ENCODE data around the gene DLEC1.

DLEC1 gene

DNA sequence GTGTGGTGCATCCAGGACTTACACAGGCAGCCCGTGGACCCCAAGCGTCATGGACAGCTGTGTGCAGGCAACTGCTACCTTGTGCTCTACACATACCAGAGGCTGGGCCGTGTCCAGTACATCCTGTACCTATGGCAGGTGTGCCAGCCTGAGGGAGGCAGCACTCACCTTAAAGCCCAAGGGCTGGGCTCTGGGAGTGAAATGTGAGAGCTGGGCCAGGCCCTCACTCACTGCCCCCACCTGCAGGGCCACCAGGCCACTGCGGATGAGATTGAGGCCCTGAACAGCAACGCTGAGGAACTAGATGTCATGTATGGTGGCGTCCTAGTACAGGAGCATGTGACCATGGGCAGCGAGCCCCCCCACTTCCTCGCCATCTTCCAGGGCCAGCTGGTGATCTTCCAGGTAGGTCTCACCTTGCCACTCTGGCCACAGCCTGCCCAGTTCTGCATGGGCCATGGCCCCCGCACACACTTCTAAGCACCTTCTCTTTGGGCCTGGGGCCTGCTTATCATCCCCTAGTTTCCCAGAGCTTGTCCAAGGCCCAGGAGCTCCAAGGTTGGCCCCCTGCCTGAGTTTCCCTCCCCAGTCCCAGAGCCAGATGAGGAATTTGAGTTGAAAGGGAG is 37.4 kb upstream of the DLEC1 start:
- peak; percentile 30 for DNase-seq (ENCODE audit: low spot score)

DNA sequence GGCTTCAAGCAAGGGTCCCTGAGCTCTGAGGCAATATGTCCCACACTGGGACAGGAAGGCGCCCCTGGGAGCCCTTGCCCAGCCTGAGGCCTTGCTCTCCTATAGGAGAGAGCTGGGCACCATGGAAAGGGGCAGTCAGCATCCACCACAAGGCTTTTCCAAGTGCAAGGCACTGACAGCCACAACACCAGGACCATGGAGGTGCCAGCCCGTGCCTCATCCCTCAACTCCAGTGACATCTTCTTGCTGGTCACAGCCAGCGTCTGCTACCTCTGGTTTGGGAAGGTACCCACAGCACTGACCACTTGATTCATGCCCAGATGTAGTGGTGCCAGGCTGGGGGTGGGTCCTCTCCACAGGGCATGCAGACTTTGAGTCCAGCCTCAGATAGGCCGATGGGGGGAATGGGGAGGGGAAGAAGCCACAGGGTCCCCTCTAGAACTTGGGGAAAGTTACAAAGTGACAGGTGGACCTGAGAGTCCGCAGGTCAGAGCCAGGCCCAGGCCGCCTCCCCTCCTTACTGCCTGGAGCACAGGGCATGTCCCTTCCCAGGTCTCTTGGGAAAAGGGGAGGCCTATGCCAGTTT is 36.6 kb upstream of the DLEC1 start:
- DNase-seq (ENCODE audit: low spot score) = no peak

DNA sequence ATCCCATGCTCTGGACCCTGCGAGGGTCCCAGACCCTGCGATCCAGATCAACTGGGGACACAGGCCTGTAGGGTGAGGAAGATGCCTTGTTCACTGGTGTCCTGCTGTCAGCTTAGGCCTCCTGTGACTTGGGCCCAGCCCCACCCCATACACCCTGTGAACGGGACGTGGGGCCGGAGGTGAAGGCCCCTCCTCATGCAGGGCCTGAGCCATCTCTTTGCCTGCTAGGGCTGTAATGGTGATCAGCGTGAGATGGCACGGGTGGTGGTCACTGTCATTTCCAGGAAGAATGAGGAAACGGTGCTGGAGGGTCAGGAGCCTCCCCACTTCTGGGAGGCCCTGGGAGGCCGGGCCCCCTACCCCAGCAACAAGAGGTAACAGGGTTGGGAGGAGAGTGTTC is 36.1 kb upstream of the DLEC1 start:
- no peak for DNase-seq (ENCODE audit: low spot score)

DNA sequence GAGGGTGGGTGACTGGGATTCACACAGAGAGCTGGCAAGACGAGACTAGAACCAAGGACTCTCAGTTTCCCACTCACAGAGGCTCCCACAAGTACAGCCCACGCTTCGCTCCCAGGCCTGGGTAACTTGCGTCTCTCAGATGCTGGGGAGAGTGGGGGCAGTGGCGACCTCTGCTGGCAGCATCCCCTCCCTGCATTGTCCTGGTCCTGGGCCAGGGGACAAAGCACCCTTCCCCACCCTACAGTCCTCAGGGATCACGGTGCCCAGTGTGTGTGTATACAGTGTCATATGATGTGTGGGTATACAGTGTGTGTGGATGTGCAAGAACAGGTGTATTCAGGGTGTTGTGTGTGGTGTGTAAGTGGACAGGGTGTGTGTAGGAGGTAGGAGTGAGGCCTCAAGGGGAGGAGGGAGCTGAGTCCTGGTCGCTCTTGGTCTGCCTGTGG is 35.6 kb upstream of the DLEC1 start:
- DNase-seq (ENCODE audit: low spot score) = peak; percentile 30

DNA sequence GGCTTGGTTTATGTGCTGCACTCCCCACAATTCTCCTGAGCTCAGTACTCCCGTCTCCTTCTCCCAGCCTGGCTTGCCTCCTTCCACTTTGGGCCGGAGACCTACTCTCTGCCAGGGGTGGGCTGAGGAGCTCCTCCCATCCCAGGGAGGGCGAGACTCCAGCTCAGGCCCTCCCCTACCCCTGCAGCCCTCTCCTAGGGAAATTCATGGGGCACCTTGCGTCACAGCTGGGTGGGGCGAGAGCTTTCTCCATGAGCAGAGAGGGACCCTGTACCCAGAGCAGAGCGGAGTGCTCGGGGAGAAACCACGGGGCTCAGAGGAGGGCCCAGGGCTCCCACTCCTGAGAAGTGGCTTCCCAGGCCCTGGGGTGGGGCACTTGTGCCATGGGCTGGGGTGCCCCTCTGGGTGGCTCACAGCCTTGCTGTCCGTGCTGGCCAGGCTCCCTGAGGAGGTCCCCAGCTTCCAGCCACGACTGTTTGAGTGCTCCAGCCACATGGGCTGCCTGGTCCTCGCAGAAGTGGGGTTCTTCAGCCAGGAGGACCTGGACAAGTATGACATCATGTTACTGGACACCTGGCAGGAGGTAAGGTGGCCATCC is 35.1 kb upstream of the DLEC1 start:
- no peak for DNase-seq (ENCODE audit: low spot score)

DNA sequence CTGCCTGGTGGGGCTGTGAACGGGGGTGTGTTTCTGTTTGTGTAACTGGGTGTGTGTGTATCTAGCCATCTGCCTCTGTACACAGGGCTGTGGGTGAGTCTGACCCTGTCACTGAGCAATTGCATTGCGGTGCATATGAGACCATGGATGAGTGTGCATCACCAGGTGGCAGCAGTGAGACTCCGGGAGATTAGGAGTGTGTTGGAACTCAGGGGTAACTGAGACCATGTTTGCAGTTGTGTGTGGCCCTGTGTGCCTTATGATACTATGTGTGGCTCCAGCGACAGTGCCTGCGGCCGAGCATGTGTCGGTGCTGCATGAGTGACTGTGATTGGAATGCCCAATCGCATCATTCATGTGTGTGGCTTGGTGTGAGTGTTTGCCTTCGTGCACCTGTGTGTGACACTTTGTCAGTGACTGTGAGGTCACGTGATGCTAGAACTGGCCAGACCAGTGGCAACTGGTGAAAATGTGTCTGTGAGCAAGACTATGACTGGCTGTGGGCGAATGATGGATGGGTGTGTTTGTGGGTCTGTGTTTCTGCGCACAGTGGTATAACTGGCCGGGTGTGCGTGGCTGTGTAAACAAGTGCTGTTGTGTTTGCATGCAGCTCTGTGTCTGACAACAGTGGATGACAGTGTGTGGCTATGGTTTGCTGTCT is 34.5 kb upstream of the DLEC1 start:
- DNase-seq (ENCODE audit: low spot score) = peak; percentile 84

DNA sequence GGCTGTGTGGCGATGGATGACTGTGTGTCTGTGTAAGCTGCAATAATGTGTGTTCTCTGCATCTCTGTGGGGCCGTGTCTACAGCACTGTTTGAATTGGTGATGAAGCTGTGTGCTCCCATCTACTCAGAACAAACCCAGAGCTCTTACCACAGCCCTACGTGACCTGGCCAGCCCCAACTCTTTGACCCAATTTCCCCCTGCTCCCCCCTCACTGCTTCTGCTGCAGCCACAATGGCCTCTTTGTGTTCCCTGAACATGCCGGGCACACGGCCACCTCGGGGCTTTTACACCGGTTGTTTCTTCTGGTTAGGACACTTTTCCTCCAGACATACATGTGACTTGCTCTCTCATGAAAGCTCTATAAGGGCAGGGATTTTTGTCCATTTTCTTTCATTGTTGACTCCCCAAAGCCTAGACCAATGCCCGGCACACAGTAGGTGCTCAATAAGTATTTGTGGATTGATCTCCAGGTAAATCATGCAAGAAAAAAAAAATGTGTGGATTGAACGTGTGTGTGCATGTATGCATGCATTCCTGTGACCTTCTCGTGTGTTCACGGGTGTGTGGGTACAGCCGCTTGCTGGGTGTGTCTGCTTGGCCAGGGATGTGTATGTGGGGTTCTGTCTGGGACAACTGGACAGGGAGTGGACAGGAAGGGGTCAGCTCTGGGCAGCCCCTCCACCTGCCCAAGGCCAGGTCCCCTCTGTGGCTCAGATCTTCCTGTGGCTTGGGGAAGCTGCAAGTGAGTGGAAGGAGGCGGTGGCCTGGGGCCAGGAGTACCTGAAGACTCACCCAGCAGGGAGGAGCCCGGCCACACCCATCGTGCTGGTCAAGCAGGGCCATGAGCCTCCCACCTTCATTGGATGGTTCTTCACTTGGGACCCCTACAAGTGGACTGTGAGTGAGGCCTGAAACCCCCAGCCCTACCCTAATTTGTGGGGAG is 33.7 kb upstream of the DLEC1 start:
- no peak for DNase-seq (ENCODE audit: low spot score)

DNA sequence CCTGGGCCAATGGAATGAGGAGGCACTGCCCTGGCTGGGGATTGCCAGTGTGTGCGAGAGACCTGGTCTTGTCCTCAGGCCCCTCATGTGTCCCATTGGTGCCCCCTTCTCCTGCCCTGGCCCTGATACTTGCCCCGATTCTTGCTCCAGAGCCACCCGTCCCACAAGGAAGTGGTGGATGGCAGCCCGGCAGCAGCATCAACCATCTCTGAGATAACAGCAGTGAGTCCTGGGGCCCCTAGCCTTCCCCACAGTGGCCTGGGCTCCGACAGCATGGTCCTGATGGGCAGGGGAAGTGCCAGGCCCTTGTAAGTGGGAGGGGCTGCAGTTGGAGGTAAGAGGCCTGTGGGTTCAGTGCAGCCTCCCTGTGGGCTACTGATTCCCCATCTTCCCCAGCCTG is 33.0 kb upstream of the DLEC1 start:
- DNase-seq (ENCODE audit: low spot score) = no peak

DNA sequence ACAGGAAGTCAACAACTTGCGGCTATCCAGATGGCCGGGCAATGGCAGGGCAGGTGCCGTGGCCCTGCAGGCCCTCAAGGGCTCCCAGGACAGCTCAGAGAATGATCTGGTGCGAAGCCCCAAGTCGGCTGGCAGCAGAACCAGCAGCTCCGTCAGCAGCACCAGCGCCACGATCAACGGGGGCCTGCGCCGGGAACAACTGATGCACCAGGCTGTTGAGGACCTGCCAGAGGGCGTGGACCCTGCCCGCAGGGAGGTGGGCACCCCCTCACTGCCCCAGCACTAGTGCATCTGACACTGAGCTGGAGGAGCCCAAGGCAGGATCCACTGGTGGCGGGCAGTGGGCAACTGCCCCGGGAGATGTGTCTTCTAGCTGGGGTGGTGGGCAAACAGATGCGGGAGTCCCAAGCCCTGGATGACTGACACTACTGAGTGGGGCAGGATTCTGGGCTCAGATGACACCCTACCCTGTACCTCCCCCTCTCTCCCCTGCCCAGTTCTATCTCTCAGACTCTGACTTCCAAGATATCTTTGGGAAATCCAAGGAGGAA is 32.5 kb upstream of the DLEC1 start:
- DNase-seq (ENCODE audit: low spot score) = no peak

DNA sequence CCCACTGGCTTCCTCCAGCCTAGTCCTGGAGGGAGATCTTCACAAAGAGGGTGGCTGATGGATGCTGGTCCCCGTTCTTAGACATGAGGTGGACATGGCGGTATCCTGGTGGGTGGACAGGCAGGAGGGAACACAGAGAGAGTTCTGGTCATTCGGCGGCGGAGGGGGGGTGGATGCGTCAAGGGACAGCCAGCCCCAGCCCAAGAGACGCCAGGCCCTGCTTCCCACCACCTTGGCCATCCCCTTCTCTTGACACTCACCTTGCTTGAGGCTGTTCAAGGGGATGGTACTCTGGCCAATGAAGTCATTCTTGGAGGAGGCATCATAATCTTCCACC is 31.3 kb upstream of the DLEC1 start:
- no peak for DNase-seq (ENCODE audit: low spot score)

DNA sequence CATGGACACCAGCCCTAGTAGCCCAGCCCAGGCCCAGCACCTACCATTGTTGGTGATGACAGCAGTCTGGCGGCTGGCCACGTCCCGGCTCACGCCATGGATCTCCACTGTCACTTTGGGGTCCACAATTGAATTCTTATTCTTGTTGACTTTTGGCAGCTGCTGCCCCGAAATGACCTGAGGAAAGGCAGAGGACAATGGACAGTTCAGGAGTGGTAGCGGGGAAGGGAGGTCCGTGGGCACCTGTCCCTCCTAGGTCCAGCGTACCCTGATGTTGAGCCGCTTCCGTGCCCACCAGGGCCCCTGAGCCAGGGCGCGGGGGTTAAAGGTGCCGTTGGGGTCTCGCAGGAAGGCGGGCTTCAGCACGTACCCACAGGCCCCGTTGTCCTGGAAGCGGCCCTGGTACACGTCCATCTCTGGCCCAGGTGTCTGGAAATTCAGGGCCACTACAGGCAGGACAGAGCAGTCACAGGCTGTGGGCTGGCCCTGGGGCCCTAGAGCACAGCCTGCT is 30.8 kb upstream of the DLEC1 start:
- no peak for DNase-seq (ENCODE audit: low spot score)

DNA sequence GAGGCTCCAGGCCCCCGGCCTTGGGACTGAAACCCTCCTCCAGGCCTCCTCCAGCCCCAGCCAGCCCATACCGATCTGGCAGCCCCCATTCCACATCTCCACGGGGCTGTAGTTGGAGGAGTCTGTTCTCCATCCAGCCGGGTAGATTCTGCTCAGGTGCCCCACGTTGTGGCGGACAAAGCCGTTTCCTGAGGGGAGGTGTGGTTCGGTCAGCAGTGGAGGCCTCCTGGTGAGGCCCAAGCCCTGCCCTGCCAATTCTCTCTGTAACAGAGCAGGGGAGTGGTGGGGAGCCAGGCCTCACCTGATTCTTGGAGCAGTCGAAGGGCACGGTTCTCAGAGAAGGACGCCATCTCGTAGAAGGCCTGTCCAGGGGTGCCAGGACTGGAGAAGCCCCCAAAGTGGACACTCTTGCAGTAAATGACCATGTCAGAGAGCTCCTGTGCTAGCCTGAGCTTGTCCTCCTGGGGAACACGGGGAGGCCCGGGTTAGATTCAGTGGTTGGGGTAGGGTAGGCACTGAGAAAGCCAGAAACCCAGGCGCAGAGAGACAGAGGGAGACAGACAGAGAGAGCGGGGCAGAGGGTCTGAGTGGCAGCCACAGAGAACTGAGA is 29.9 kb upstream of the DLEC1 start:
- no peak for DNase-seq (ENCODE audit: low spot score)

DNA sequence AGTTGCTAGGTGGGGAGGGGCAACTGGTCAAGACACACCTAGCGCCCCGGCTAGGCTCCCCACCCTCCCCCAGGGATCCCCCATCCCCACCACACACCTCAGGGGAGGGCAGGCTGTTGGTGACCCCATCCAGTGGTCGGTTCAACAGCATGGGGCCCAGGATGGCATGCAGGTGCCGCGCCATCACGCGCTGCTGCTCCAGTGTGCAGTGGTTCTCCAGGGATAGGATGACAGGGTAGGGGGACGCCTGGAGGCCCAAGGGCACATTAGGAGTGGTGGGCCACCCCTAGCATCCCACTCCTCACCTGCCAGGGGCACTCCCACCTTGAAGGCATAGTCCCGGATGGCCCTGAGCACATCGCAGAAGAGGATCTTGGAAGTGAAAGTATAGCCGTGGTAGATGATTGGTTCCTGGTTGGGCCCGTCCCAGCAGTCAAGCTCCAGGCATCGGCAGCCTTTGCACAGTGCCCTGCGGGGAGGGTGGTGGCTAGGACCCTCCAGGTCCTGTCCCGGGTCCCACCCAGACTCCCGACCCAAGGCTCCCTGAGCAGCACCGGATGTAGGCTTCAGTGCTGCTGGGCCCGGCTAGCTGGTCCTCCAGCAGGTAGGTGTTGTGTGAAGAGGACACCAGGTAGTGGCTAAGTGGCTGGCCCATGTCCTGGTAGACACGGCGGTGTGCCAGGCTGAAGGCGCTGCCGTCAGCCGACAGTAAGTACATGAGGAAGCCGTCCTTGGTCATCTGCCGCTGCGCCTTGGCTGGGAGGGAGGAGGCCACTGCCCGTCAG is 29.0 kb upstream of the DLEC1 start:
- DNase-seq (ENCODE audit: low spot score) = no peak

DNA sequence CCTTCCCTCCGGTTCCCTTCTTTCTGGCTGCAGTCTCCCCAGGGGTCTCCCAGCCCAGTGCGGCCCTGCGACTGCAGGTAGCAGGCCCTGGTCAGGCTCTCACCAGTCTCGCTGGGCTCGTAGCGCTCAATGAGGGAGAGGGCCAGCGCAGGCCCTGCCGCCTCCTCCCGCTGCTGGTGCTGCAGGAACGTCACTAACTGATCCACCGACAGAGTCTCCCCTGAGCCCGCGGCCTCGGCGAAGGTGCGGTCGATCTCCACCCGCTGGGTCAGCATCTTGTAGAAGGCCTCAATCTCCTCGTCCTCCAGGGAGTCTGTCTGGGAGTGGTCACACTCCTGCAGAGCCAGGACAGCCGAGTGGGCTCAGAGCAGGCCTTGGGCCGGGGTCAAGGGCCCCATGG is 27.9 kb upstream of the DLEC1 start:
- no peak for DNase-seq (ENCODE audit: low spot score)

DNA sequence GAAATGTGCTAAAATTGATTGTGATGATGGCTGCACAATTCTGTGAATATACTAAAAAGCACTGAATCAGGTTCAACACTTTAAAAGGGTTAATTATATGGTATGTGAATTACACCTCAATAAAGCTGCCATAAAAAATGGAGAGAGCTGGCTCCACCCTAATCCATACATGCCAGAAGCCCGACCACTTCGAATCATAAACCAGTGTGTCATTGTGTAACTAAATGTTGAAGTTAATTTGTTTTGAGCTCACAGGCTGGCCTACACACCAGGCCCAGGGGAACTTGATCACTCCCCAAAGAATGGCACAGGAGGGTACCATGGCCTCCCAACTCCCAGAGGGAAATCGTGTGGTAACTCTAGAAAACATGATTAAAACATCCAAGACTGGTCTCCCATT is 23.5 kb upstream of the DLEC1 start:
- DNase-seq (ENCODE audit: low spot score) = no peak

DNA sequence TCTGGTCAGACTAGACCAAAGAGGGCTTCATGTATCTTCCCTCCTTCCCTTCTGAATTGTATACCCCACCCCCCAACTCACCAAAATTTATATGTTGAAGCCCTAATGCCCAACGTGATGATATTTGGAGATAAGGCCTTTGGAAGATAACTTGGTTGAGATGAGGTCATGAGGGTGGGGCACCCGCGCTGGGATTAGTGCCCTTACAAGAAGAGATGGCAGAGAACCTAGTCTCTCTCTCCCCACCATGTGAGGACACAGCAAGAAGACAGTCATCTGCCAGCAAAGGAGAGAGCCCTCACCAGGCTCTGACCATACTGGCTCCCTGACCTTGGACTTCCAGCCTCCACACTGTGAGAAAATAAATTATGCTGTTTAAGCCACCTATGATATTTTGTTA is 23.0 kb upstream of the DLEC1 start:
- DNase-seq (ENCODE audit: low spot score) = no peak

DNA sequence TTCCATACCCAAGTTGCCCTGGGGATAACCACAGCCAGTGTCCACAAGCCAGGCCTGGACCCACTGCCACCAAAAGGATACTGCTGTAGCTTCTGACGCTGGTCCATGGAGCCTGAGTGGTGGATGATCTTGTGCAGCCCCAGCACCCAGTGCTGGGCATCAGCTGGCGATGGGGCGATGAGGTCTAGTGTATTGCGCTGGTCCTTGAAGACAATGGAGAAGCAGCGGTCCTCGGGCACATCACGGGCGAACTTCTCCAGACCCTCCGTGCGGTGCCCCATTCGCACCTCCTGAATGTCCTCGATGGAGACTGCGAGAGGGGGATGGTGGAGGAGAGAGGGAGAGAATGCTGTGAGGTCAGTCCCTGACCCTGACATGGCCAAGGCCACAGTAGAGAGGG is 22.6 kb upstream of the DLEC1 start:
- no peak for DNase-seq (ENCODE audit: low spot score)

DNA sequence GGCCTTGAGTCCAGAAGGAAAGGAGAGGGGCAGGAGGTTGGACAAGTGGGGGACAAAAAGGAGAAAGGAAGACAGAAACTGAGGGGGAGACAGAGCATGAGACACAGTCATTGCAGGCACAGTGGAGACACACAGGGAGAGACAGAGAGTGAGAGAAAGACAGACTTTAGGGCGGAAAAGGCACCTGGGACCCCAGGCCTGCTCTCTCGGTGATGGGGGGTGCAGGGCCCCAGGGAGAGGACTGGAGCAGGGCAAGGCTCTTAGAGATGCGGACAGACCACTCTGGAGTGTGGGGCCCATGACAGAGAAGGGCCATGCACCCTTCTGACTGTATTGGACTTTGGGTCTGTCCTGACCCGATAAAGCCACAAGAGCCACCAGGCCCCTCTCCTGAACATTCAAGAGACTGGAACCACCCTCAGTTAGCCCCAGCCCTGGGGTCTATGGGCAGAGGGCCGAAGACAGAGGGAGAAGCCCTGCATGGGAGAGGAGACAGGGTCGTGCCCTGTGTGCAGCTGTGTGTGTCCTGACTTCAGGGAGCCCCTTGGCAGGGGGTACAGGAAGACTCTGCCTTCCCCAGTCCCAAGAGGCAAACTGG is 22.1 kb upstream of the DLEC1 start:
- DNase-seq (ENCODE audit: low spot score) = no peak

DNA sequence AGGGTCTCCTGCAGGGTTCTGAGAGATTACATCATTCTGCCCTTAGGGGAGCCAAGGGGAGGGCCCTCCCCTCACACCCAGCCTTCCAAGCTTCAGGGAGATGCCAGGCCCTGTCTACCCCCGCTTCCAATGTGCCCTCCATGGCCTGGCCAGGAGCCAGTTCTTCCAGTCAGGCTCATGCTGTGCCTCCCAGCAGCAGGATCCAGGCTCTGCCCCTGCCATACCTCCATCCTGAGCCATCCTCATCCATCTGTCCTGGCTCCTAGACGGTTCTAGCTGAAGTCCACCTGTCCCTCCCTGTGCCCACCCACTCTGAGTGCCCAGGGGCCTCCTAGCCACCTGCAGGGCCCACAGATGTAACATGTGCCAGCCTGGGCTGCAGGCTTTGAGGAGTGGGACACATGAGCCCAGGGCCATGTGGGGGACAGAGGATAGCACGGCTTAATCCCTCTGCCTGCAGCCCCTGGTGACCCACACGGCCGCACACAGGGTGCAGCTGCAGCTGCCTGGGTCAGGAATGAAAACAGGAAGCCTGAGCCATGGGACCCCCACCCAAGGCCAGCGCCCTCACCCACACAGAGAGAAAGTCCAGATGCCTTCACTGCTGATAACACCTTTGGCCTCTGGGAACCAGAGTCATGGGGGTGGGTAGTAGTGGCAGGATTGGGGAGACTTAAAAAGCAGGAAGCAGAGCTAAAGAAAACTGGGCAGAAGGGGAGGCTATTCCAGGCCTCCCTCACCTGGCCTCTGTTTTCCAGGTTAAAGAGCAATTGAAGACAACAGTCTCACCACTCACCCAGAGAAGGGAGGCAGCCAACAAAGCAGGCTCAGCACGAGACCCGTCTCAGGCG is 21.3 kb upstream of the DLEC1 start:
- DNase-seq (ENCODE audit: low spot score) = no peak

Data from NAMALWA (cell line).